K562 (cell line): ENCODE results near the gene RNF31. TPM values are rescaled to one million over a fixed set of nuclear protein-coding genes. Genes with fewer than 3 reads are reported as not detected.

ENCODE experiments used
- CHD2 ChIP-seq: IDR thresholded peaks from 2 replicates; pipeline ENCODE4 v1.6.1; 2011; ENCODE audit warnings: low read depth, low read length
- ELK1 ChIP-seq: sonication (generic); formaldehyde crosslinking; IDR thresholded peaks from 2 replicates; pipeline ENCODE4 v1.8.1; 2022; ENCODE audit warnings: missing genetic modification reagents
- FOXP1 ChIP-seq: sonication (generic); formaldehyde crosslinking; IDR thresholded peaks from 2 replicates; pipeline ENCODE4 v1.8.0; 2022; ENCODE audit warnings: mild to moderate bottlenecking, missing genetic modification reagents
- HMBOX1 ChIP-seq: sonication (generic); IDR thresholded peaks from 2 replicates; pipeline ENCODE4 v1.6.1; 2016
- MAX ChIP-seq: sonication (generic); formaldehyde crosslinking; IDR thresholded peaks from 2 replicates; pipeline ENCODE4 v1.9.0; 2022; ENCODE audit warnings: mild to moderate bottlenecking, missing genetic modification reagents
- PHF8 ChIP-seq: fragments of 200-600 bp; sonication (generic); IDR thresholded peaks from 2 replicates; pipeline ENCODE4 v1.6.1; 2012; ENCODE audit warnings: mixed run types, mild to moderate bottlenecking, inconsistent platforms, low read length, moderate library complexity, borderline replicate concordance
- RERE ChIP-seq: sonication (generic); formaldehyde crosslinking; IDR thresholded peaks from 2 replicates; pipeline ENCODE4 v1.8.0; 2023; ENCODE audit warnings: missing genetic modification reagents, mild to moderate bottlenecking, borderline replicate concordance
- SRF ChIP-seq, 2 experiments: fragments of 250-450, 450-650 bp in 1 of 2; sonication (Bioruptor Pico) in 1 of 2; sonication (generic) in 1 of 2; formaldehyde crosslinking; IDR thresholded peaks; 2 replicates each; pipeline versions ENCODE4 v1.5.0 to v1.5.1; 2020 to 2022; ENCODE audit warnings: mild to moderate bottlenecking in 1 of 2, missing genetic modification reagents in 1 of 2
- TEAD1 ChIP-seq, 2 experiments: fragments of 450-650 bp in 1 of 2; sonication (generic) in 1 of 2; formaldehyde crosslinking; IDR thresholded peaks; 2 replicates each; pipeline versions ENCODE4 v1.4.0 to v1.8.0; 2020 to 2022; ENCODE audit warnings: mild to moderate bottlenecking in 2 of 2, missing genetic modification reagents in 1 of 2
- TFE3 ChIP-seq: fragments of 450-650 bp; formaldehyde crosslinking; IDR thresholded peaks from 2 replicates; pipeline ENCODE4 v1.4.0; 2020; ENCODE audit warnings: mild to moderate bottlenecking, mixed read lengths
- ZBTB26 ChIP-seq: fragments of 450-650 bp; formaldehyde crosslinking; IDR thresholded peaks from 2 replicates; pipeline ENCODE4 v1.4.0; 2022; ENCODE audit warnings: missing genetic modification characterization
- ZFX ChIP-seq: sonication (generic); formaldehyde crosslinking; IDR thresholded peaks from 2 replicates; pipeline ENCODE4 v1.8.0; 2022; ENCODE audit warnings: mild to moderate bottlenecking, missing genetic modification reagents, moderate library complexity
- ZNF655 ChIP-seq: fragments of 250-450 bp; sonication (Bioruptor Pico); IDR thresholded peaks from 2 replicates; pipeline ENCODE4 v1.5.0; 2021
- polyA plus RNA-seq, 8 experiments: library from polyadenylated mRNA; depleted of rRNA in 4 of 8; stranded (reverse) in 5 of 8; unstranded in 3 of 8; fragments of >200 nt; fragmentation: Nextera tagmentation in 2 of 8; fragmentation: Illumina TruSeq in 1 of 8; extraction: Ambion mirVana in 2 of 8; extraction: Trizol in 1 of 8; gene quantifications; 2 replicates each; pipeline versions ENCODE4 v1.2.1 to v1.2.3, GENCODE V29; 2011 to 2014; ENCODE audit warnings: inconsistent platforms in 1 of 8, missing spikeins in 1 of 8
- total RNA-seq, 7 experiments: library from RNA; depleted of rRNA in 6 of 7; stranded (reverse); fragments of >200 nt in 6 of 7; fragmentation: Illumina TruSeq in 2 of 7; extraction: Trizol in 2 of 7; gene quantifications; 2 replicates each; pipeline versions ENCODE4 v1.2.1 to v1.2.3, GENCODE V29; 2011 to 2021; ENCODE audit warnings: low replicate concordance in 1 of 7

Gene RNF31
- total and polyA plus RNA-seq, 9 of the 15 experiments (the other 6 are each of a cell fraction or from before 2014, with no cell fraction given): 3.1 to 47.6 (median 19.1) TPM

- TF ChIP-seq ZNF655 (CRISPR knock-in tag) (no peak), FOXP1 (CRISPR knock-in tag) (peak; percentile 86; the same call in 1 of the 2 replicates), CHD2 (peak; percentile 95), HMBOX1 (no peak), TFE3 (CRISPR knock-in tag) (peak; percentile 34; the same call in 1 of the 2 replicates), PHF8 (peak; percentile 58; the same call in 1 of the 2 replicates), RERE (no peak), ZBTB26 (no peak), MAX (CRISPR knock-in tag) (peak; percentile 97), SRF (CRISPR knock-in tag; IDR thresholded peaks at IDR 0.05) (peak in 1 of 2 experiments; percentile 41; a peak in 1 of 4 replicates), ZFX (CRISPR knock-in tag) (peak; percentile 82), ELK1 (CRISPR knock-in tag) (no peak), TEAD1 (CRISPR knock-in tag; IDR thresholded peaks at IDR 0.05) (peak in 1 of 2 experiments; percentile 81; a peak in 2 of 4 replicates)
Observed at GRCh38 chr14:24114532-24115421, 32.5 kb upstream of the RNF31 start, which contains the start of the genes DCAF11 and NRL (continued).
